Measurements from ENCODE around the gene RRP1B. TPM values are rescaled to one million over a fixed set of nuclear protein-coding genes. Genes with fewer than 3 reads are reported as not detected.

RRP1B gene
- total and polyA plus RNA-seq, 12 donors: 5.0 to 11.3 (median 8.4) TPM

DNA sequence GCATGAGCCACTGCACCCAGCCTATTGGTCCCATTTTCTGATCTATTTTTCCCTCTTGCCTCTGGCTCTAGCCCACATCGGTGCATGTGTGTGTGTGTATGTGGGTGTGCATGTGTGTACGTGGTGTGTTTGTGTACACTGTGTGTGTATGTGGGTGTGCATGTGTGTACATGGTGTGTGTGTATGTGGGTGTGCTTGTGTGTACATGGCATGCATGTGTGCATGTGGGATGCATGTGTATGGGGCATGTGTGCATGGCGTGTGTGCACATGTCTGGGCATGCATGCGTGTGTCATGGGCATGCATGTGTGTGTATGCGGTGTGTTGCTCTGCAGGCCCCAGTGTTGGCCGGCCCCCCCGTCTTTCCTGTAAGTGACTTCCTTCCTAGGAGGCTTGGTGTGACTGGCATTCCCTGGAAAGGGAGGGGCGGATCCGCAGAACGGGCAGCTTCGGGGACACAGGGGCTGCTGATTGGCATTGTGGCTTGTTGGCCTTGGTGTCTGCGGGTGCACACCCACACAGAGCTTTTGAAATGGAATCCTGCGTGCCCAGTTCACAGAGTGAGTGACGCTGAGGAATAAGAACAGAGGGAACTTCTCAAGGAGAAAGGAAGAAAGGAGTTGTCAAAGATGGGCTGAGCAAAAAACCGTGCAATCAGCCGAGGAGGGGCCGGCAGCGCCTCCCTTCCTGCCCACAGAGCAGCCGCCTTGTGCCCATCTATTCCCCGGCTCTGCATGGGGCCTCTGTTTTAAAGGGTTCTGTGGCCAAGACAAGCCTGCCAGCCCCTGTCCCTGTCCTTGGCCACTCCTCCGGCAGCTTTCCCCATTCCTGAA lies 67.5 kb downstream of the RRP1B start:
- TF ChIP-seq, protein P1, sequence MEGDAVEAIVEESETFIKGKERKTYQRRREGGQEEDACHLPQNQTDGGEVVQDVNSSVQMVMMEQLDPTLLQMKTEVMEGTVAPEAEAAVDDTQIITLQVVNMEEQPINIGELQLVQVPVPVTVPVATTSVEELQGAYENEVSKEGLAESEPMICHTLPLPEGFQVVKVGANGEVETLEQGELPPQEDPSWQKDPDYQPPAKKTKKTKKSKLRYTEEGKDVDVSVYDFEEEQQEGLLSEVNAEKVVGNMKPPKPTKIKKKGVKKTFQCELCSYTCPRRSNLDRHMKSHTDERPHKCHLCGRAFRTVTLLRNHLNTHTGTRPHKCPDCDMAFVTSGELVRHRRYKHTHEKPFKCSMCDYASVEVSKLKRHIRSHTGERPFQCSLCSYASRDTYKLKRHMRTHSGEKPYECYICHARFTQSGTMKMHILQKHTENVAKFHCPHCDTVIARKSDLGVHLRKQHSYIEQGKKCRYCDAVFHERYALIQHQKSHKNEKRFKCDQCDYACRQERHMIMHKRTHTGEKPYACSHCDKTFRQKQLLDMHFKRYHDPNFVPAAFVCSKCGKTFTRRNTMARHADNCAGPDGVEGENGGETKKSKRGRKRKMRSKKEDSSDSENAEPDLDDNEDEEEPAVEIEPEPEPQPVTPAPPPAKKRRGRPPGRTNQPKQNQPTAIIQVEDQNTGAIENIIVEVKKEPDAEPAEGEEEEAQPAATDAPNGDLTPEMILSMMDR (IDR thresholded peaks at IDR 0.05): no peak
- 59 to 65% methylated on average over 21 of the region's 21 CpGs for WGBS, 2 donors
- DNase-seq (peak in 1 of 2 donors; percentile 45), ATAC-seq (no peak)
- Histone ChIP-seq H3K4me3 (peak overlapping the region in 1 of 10 donors; percentile 83), H3K4me1 (peaks cover 19 to 85% (median 49%) of the 10 kb centered on the region in 9 donors), H3K27ac (peak overlapping the region in 9 of 10 donors; percentile 78 to 94 (median 92)), H3K9me3 (no peaks in the 10 kb centered on the region), H3K27me3 (no peaks in the 10 kb centered on the region), H3K36me3 (peaks cover 0 to 18% (median 0%) of the 10 kb centered on the region in 9 donors)
- intact Hi-C loops (cut with DNase I): loop anchor here in 8 of 10 donors (5.0 to 10.0 kb wide), 6 partner anchors 45 to 138 kb away; partner anchors contain the start of genes RRP1 (in 2 of the 8), AGPAT3 (in 1 of the 8) and CSTB (in 1 of the 8)

DNA sequence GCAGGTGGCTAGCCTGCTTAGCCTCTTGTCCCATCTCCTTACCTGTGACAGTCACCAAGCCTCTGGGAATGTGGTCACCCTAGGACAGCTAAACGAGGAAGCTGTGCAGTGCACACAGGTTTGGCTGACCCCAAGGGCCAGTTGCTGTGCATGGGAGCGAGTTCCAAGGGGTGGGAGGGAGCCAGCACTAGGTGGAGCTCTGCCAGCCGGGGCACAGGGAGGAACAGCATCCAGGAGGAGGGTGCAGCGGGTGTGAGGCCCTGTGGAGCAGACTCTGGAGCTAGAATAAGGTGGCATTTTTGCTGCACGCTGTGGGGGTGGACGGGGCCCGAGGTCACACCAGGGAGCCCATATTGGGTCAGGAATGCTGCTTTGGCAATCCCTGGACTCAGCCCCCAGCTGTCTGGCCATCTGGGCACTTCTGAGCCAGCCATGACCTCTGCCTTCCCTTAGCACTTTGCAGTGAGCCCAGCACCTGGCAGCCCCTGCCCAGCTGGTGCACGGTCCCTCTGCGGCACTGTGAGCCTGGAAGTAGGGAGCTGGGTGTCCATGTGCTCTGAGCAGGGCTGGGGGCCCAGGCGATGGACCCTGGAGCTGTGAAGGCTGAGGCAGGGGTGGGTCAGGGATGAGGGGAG lies 68.3 kb downstream of the RRP1B start:
- peak in 7 of 8 donors; percentile 9 to 40 (median 27) for ATAC-seq
- WGBS, 2 donors: 51 to 54% methylated on average over 10 of the region's 10 CpGs
- intact Hi-C loops (cut with DNase I): loop anchor here in 8 of 10 donors (2.0 to 10.0 kb wide), 7 partner anchors 45 to 137 kb away; partner anchors contain the start of genes CSTB (in 2 of the 8), RRP1 (in 2 of the 8) and AGPAT3 (in 1 of the 8)

DNA sequence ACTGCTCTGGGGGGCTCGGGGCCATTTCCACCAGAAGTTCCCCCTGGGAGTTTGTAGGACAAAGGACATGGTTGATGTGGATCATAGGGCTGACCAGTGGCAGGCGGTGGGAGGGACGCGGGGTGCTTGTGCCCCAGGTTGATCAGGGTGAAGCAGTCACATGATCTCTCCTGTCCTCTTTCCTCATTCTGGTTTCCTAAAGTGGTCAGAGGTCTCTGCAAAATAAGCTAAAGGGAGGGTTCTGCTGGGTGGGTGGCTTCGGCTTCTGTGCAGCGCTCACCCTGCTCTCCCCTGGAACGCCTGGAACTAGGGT lies 68.8 kb downstream of the RRP1B start:
- no peaks in the 10 kb centered on the region for H3K27me3 ChIP-seq
- peaks cover 22 to 86% (median 55%) of the 10 kb centered on the region in 9 donors for H3K4me1 ChIP-seq
- ATAC-seq (peak in 7 of 8 donors; percentile 5 to 35 (median 23)), DNase-seq (no peak)
- no peaks in the 10 kb centered on the region for H3K9me3 ChIP-seq
- TF ChIP-seq, protein P1 (IDR thresholded peaks at IDR 0.05): no peak
- H3K4me3 ChIP-seq: peak overlapping the region in 9 of 10 donors; percentile 50 to 83 (median 63)
- intact Hi-C loops (cut with DNase I): loop anchor here in 8 of 10 donors (2.0 to 10.0 kb wide), 7 partner anchors 44 to 137 kb away; partner anchors contain the start of genes CSTB (in 2 of the 8), RRP1 (in 2 of the 8) and AGPAT3 (in 1 of the 8)
- H3K27ac ChIP-seq: peak overlapping the region; percentile 70 to 94 (median 90)
- H3K36me3 ChIP-seq: peaks cover 0 to 26% (median 0%) of the 10 kb centered on the region in 9 donors
- 17 to 19% methylated on average over 7 of the region's 7 CpGs for WGBS, 2 donors

More for the DNA sequence above, 68.3 kb downstream of the RRP1B start:
- Histone ChIP-seq H3K9me3 (no peaks in the 10 kb centered on the region), H3K27ac (peak overlapping the region; percentile 70 to 94 (median 90)), H3K4me3 (peak overlapping the region in 8 of 10 donors; percentile 50 to 83 (median 63)), H3K4me1 (peaks cover 22 to 85% (median 55%) of the 10 kb centered on the region in 9 donors), H3K36me3 (peaks cover 0 to 26% (median 0%) of the 10 kb centered on the region in 9 donors), H3K27me3 (no peaks in the 10 kb centered on the region)
- TF ChIP-seq, protein P1 (IDR thresholded peaks at IDR 0.05): peak in 1 of 9 donors; percentile 18
- DNase-seq: no peak
